Trophoblast cell (in vitro differentiated cells and primary cell): ENCODE results near the gene KRT79.
A peak's percentile ranks its signal among the peaks of the same experiment; 100 is the strongest.

Source experiments
- DNase-seq, 2 donors: peaks; one replicate each; pipeline ENCODE4 v3.0.0-alpha.2; 2016
- H2AFZ ChIP-seq: 2 replicates; pipeline ENCODE4 v1.6.1; 2013; ENCODE audit warnings: low read length, moderate library complexity, mild to moderate bottlenecking; ENCODE audit not compliant: insufficient read depth, poor library complexity
- H2AK5ac ChIP-seq: 2 replicates; pipeline ENCODE4 v1.6.1; 2013; ENCODE audit warnings: mild to moderate bottlenecking, low read length
- H2BK120ac ChIP-seq: 2 replicates; pipeline ENCODE4 v1.6.1; 2013; ENCODE audit warnings: low read length, mild to moderate bottlenecking, moderate library complexity; ENCODE audit not compliant: insufficient read depth, poor library complexity
- H2BK12ac ChIP-seq: 2 replicates; pipeline ENCODE4 v1.6.1; 2013; ENCODE audit warnings: mild to moderate bottlenecking, low read length, moderate library complexity
- H2BK5ac ChIP-seq: 2 replicates; pipeline ENCODE4 v1.6.1; 2013; ENCODE audit warnings: low read length, low read depth, moderate library complexity, mild to moderate bottlenecking; ENCODE audit not compliant: poor library complexity
- H3K14ac ChIP-seq: 2 replicates; pipeline ENCODE4 v1.6.1; 2013; ENCODE audit warnings: mild to moderate bottlenecking, low read length
- H3K18ac ChIP-seq: 2 replicates; pipeline ENCODE4 v1.6.1; 2013; ENCODE audit warnings: mild to moderate bottlenecking, low read length
- H3K23ac ChIP-seq: 2 replicates; pipeline ENCODE4 v1.6.1; 2013; ENCODE audit warnings: low read length
- H3K27ac ChIP-seq: 2 replicates; pipeline ENCODE4 v1.5.1; 2013; ENCODE audit warnings: low read depth, mild to moderate bottlenecking, inconsistent platforms, low read length, moderate library complexity
- H3K27me3 ChIP-seq: 2 replicates; pipeline ENCODE4 v1.6.1; 2013; ENCODE audit warnings: inconsistent platforms, mild to moderate bottlenecking, low read length, moderate library complexity; ENCODE audit not compliant: insufficient read depth
- H3K36me3 ChIP-seq, 2 experiments: 1 replicate in 1 of 2; 2 replicates in 1 of 2; pipeline ENCODE4 v1.6.1; 2013; ENCODE audit warnings: low read length in 2 of 2, mild to moderate bottlenecking in 2 of 2, moderate library complexity in 1 of 2; ENCODE audit not compliant: insufficient read depth in 2 of 2, control insufficient read depth in 1 of 2
- H3K4ac ChIP-seq: 2 replicates; pipeline ENCODE4 v1.6.1; 2013; ENCODE audit warnings: low read depth, mild to moderate bottlenecking, low read length, moderate library complexity
- H3K4me1 ChIP-seq, 2 experiments: 1 replicate in 1 of 2; 2 replicates in 1 of 2; pipeline ENCODE4 v1.6.1; 2013; ENCODE audit warnings: low read length in 2 of 2, mild to moderate bottlenecking in 2 of 2, moderate library complexity in 1 of 2; ENCODE audit not compliant: insufficient read depth in 2 of 2, control insufficient read depth in 1 of 2
- H3K4me2 ChIP-seq: 2 replicates; pipeline ENCODE4 v1.6.1; 2013; ENCODE audit warnings: inconsistent platforms, mild to moderate bottlenecking, low read length, moderate library complexity
- H3K4me3 ChIP-seq: 2 replicates; pipeline ENCODE4 v1.5.1; 2013; ENCODE audit warnings: mild to moderate bottlenecking, low read depth, low read length, inconsistent platforms
- H3K79me1 ChIP-seq: one replicate; pipeline ENCODE4 v1.6.1; 2013; ENCODE audit warnings: low read length
- H3K79me2 ChIP-seq: 2 replicates; pipeline ENCODE4 v1.6.1; 2013; ENCODE audit warnings: low read length, mild to moderate bottlenecking; ENCODE audit not compliant: control insufficient read depth, insufficient read depth, poor library complexity
- H3K9ac ChIP-seq: 2 replicates; pipeline ENCODE4 v1.6.1; 2013; ENCODE audit warnings: mild to moderate bottlenecking, low read length
- H3K9me3 ChIP-seq: 2 replicates; pipeline ENCODE4 v1.6.1; 2013; ENCODE audit warnings: low read depth, mild to moderate bottlenecking, control low read depth, inconsistent platforms, low read length; ENCODE audit not compliant: insufficient read depth
- H4K12ac ChIP-seq: 2 replicates; pipeline ENCODE4 v1.6.1; 2013; ENCODE audit warnings: low read depth, mild to moderate bottlenecking, low read length, moderate library complexity
- H4K8ac ChIP-seq: 2 replicates; pipeline ENCODE4 v1.6.1; 2013; ENCODE audit warnings: low read depth, mild to moderate bottlenecking, low read length, moderate library complexity
- H4K91ac ChIP-seq: one replicate; pipeline ENCODE4 v1.6.1; 2013; ENCODE audit warnings: low read depth, mild to moderate bottlenecking, low read length, moderate library complexity
- WGBS: extraction: QIAGEN DNeasy Blood & Tissue Kit; methylation state at CpG from one replicate; pipeline ENCODE4 v1.1.7; 2013; ENCODE audit warnings: missing lambda C conversion rate; ENCODE audit not compliant: insufficient read length, insufficient coverage; ENCODE audit errors: extremely low coverage; 5-methylcytosine and 5-hydroxymethylcytosine counted together

The KRT79 gene

DNA sequence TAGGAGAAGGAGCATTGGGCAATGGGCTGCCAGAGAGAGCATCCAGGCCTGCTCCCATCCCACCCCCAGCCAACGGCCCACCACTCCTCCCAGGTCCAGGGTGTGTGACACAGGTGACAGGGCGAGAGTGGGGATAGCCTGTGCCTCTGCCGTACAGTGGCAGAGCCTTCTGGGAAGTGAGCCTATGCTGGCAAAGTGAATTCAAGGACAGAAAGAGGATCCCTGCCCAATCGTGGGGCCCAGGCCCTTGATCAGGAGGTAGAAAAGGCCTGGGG, 553 bp upstream of the KRT79 start:
- no peak overlapping the region for H3K4me2 ChIP-seq
- no peak overlapping the region for H4K12ac ChIP-seq
- H3K79me2 ChIP-seq = no peaks in the 10 kb centered on the region
- H2AFZ ChIP-seq = no peak overlapping the region
- no peak overlapping the region for H4K91ac ChIP-seq
- H3K9ac ChIP-seq = no peak overlapping the region
- H2AK5ac ChIP-seq = no peak overlapping the region
- H4K8ac ChIP-seq = no peak overlapping the region
- no CpG with 5 or more reads among the region's 4 CpGs for WGBS
- H3K18ac ChIP-seq = no peak overlapping the region
- no peak overlapping the region for H2BK5ac ChIP-seq
- H3K4me1 ChIP-seq = peaks cover 3 to 4% of the 10 kb centered on the region in 2 experiments
- DNase-seq = no peak
- no peak overlapping the region for H3K27ac ChIP-seq
- no peaks in the 10 kb centered on the region for H3K79me1 ChIP-seq
- H3K4me3 ChIP-seq = no peak overlapping the region
- no peaks in the 10 kb centered on the region for H3K36me3 ChIP-seq
- H3K23ac ChIP-seq = no peak overlapping the region
- no peak overlapping the region for H2BK120ac ChIP-seq
- H2BK12ac ChIP-seq = no peak overlapping the region
- no peak overlapping the region for H3K4ac ChIP-seq
- H3K27me3 ChIP-seq = no peaks in the 10 kb centered on the region
- no peak overlapping the region for H3K14ac ChIP-seq
- peaks cover 4% of the 10 kb centered on the region for H3K9me3 ChIP-seq

DNA sequence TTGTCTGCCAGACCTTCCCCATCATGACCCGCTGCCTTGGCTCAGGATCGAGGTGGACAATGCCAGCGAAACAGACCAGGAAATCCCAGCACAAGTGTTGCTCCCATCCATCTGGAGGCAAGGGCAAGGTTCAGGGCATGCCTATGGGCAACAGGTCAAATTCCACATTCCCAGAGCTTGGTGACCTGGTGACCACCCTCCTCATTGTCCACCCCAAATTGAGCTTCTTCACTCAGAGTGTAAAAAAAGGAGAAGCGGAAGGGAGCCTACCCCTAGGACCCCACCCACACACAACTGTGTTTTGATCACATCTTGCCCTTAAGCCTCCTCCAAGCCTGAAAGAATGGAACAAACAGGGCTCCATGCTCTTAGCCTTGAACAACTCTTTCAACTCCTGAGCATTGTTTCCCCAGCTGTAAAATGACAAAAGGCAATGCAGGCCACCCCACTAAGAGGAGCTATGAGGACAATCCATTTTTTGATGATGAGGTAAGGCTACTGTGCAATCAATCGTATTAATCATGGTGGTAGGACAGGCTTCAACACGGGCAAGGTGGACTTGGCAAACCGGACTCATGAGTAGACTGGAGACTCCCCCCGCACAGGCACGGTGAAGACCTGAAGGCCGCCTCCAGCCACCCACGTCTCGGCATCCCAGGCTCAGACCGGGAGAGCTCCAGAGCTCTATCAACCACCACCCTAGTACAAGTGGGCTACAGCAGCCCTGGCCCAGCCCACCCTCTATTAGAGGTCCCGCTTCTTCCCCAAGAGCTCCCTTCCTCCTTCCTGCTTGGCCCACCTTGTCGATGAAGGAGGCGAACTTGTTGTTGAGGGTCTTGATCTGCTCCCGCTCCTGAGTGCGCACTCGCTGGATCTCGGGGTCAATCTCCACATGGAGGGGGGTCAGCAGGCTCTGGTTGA, 866 bp downstream of the KRT79 start:
- no peaks in the 10 kb centered on the region for H3K79me2 ChIP-seq
- no peaks in the 10 kb centered on the region for H3K36me3 ChIP-seq
- H3K4ac ChIP-seq = no peak overlapping the region
- no peak overlapping the region for H2AFZ ChIP-seq
- H3K9me3 ChIP-seq = peaks cover 4% of the 10 kb centered on the region
- H3K4me1 ChIP-seq = peaks cover 3 to 4% of the 10 kb centered on the region in 2 experiments
- H2AK5ac ChIP-seq = no peak overlapping the region
- H3K27ac ChIP-seq = no peak overlapping the region
- no peak overlapping the region for H4K8ac ChIP-seq
- H3K18ac ChIP-seq = no peak overlapping the region
- H2BK120ac ChIP-seq = no peak overlapping the region
- H2BK12ac ChIP-seq = no peak overlapping the region
- no peak overlapping the region for H3K23ac ChIP-seq
- H3K27me3 ChIP-seq = no peaks in the 10 kb centered on the region
- no peak overlapping the region for H3K14ac ChIP-seq
- H3K4me3 ChIP-seq = no peak overlapping the region
- no peak overlapping the region for H3K9ac ChIP-seq
- H3K79me1 ChIP-seq = no peaks in the 10 kb centered on the region
- WGBS = no CpG with 5 or more reads among the region's 20 CpGs
- H4K91ac ChIP-seq = no peak overlapping the region
- H2BK5ac ChIP-seq = no peak overlapping the region
- no peak overlapping the region for H3K4me2 ChIP-seq
- no peak overlapping the region for H4K12ac ChIP-seq
- no peak for DNase-seq

DNA sequence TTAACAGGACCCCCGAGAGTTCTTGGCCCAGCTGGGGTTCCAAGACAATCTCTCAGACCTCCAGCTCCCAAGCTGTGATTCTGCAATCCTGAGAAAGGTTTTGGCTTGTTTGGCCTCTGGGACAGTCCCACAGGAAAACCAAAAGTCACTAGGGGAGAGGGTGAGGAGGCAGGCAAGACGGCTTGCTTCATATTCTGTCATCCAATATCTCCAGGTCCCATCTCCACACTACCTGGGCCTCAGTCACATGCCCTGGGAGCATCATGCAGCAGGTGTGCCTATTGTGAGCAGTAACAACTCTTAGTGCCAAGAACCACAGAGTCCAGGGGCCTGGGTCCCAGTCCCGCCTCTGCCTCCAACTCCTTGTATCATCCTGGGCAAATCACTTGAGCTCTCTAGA, 1.7 kb downstream of the KRT79 start:
- Histone ChIP-seq H3K9me3 (peaks cover 4% of the 10 kb centered on the region), H2BK120ac (no peak overlapping the region), H3K79me1 (no peaks in the 10 kb centered on the region), H3K36me3 (no peaks in the 10 kb centered on the region), H3K79me2 (no peaks in the 10 kb centered on the region), H4K12ac (no peak overlapping the region), H3K27me3 (no peaks in the 10 kb centered on the region), H3K9ac (no peak overlapping the region), H3K18ac (no peak overlapping the region), H4K91ac (no peak overlapping the region), H2AFZ (no peak overlapping the region), H3K4me3 (no peak overlapping the region), H2BK5ac (no peak overlapping the region), H3K27ac (no peak overlapping the region), H3K4ac (no peak overlapping the region), H2BK12ac (no peak overlapping the region), H3K4me1 (peaks cover 3 to 4% of the 10 kb centered on the region in 2 experiments), H3K14ac (no peak overlapping the region), H3K4me2 (no peak overlapping the region), H2AK5ac (no peak overlapping the region), H3K23ac (no peak overlapping the region), H4K8ac (no peak overlapping the region)
- peak; percentile 25 to 58 for DNase-seq
- no CpG with 5 or more reads among the region's 3 CpGs for WGBS

DNA sequence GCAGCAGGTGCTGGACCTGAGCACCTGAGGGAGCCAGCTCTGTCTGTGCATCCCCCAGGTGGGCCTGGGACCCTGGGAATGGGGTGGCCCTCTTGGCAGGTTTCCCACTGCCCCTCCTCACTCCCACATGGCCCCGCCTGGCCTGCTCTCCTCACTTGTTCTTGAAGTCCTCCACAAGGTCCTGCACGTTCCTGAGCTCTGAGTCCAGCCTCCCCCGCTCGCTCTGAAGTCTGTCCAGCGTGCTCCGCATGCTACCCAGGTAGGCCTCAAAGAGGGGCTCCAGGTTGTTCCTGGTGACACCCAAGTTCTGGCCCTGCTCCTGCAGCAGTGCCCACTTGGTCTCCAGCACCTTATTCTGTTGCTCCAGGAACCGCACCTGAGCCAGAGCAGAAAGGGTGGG, 2.9 kb downstream of the KRT79 start:
- Histone ChIP-seq H3K9ac (no peak overlapping the region), H3K27ac (no peak overlapping the region), H3K27me3 (no peaks in the 10 kb centered on the region), H3K4me2 (no peak overlapping the region), H3K23ac (no peak overlapping the region), H4K91ac (no peak overlapping the region), H3K18ac (no peak overlapping the region), H2BK120ac (no peak overlapping the region), H4K12ac (no peak overlapping the region), H2AK5ac (no peak overlapping the region), H4K8ac (no peak overlapping the region), H2BK12ac (no peak overlapping the region), H3K79me2 (no peaks in the 10 kb centered on the region), H3K36me3 (no peaks in the 10 kb centered on the region), H3K79me1 (no peaks in the 10 kb centered on the region), H3K9me3 (peaks cover 4% of the 10 kb centered on the region), H2BK5ac (no peak overlapping the region), H3K4me1 (peaks cover 2 to 6% of the 10 kb centered on the region in 2 experiments), H3K4me3 (no peak overlapping the region), H2AFZ (no peak overlapping the region), H3K4ac (no peak overlapping the region), H3K14ac (no peak overlapping the region)
- no peak for DNase-seq
- whole genome bisulfite sequencing = no CpG with 5 or more reads among the region's 7 CpGs
